HL-60 (cell line): Measurements from ENCODE around the gene GABRB1.

Source experiments
- DNase-seq, 2 experiments: peaks; one replicate each; pipeline ENCODE4 v3.0.0-alpha.2; 2010 to 2020; ENCODE audit warnings: low read depth in 1 of 2, low spot score in 1 of 2
- H3K27ac ChIP-seq: fragments of 250-450 bp; sonication (Bioruptor Pico); replicated peaks from 2 replicates; pipeline ENCODE4 v1.5.1; 2020; ENCODE audit warnings: mild to moderate bottlenecking, moderate library complexity
- H3K27me3 ChIP-seq: fragments of 250-450 bp; sonication (Bioruptor Pico); 2 replicates; pipeline ENCODE4 v1.5.1; 2021; ENCODE audit warnings: mild to moderate bottlenecking, moderate library complexity; ENCODE audit not compliant: insufficient read depth, poor library complexity, severe bottlenecking
- H3K4me3 ChIP-seq: replicated peaks from 2 replicates; pipeline ENCODE4 v1.5.1; 2011; ENCODE audit warnings: mild to moderate bottlenecking, control low read depth, low read length; ENCODE audit not compliant: insufficient read depth
- GABPA ChIP-seq: IDR thresholded peaks from 2 replicates; pipeline ENCODE4 v1.6.1; 2012; ENCODE audit warnings: low read depth
- POLR2AphosphoS5 ChIP-seq: IDR thresholded peaks from 2 replicates; pipeline ENCODE4 v1.6.1; 2012; ENCODE audit warnings: low read depth
- SPI1 ChIP-seq: IDR thresholded peaks from 2 replicates; pipeline ENCODE4 v1.6.1; 2012; ENCODE audit warnings: low read depth, mild to moderate bottlenecking, borderline replicate concordance
- TF ChIP-seq, protein P1 (sequence below): IDR thresholded peaks from 2 replicates; pipeline ENCODE4 v1.6.1; 2012; ENCODE audit warnings: low read depth; ENCODE audit not compliant: insufficient replicate concordance
- TF ChIP-seq, protein P2 (sequence below): IDR thresholded peaks from one replicate; pipeline ENCODE4 v1.5.1; 2011; ENCODE audit warnings: low read length, control low read depth, inconsistent platforms; ENCODE audit not compliant: insufficient read depth

GABRB1 gene

DNA sequence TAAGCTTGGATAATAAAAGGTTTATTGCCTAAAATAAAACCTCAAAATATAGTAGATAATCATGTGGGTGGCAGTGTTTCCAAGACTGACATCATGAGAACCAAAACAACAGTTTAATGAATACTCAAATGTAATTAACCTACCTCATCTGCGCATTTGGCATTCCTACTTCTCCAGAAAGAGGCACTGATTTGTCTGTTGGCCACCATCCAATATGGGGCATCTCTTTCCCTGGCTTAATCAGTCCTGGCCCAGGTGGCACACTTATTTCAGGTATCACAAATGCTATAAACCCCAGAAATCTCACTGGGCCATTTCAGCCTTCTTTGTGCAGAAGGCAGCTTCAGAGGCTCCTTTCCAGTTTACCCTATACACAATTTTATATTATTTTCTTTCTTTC, 239.9 kb downstream of the GABRB1 start:
- TF ChIP-seq, protein P1, sequence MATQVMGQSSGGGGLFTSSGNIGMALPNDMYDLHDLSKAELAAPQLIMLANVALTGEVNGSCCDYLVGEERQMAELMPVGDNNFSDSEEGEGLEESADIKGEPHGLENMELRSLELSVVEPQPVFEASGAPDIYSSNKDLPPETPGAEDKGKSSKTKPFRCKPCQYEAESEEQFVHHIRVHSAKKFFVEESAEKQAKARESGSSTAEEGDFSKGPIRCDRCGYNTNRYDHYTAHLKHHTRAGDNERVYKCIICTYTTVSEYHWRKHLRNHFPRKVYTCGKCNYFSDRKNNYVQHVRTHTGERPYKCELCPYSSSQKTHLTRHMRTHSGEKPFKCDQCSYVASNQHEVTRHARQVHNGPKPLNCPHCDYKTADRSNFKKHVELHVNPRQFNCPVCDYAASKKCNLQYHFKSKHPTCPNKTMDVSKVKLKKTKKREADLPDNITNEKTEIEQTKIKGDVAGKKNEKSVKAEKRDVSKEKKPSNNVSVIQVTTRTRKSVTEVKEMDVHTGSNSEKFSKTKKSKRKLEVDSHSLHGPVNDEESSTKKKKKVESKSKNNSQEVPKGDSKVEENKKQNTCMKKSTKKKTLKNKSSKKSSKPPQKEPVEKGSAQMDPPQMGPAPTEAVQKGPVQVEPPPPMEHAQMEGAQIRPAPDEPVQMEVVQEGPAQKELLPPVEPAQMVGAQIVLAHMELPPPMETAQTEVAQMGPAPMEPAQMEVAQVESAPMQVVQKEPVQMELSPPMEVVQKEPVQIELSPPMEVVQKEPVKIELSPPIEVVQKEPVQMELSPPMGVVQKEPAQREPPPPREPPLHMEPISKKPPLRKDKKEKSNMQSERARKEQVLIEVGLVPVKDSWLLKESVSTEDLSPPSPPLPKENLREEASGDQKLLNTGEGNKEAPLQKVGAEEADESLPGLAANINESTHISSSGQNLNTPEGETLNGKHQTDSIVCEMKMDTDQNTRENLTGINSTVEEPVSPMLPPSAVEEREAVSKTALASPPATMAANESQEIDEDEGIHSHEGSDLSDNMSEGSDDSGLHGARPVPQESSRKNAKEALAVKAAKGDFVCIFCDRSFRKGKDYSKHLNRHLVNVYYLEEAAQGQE: no peak
- TF ChIP-seq GABPA: no peak
- Histone ChIP-seq H3K27ac (no peak overlapping the region), H3K27me3 (no peaks in the 10 kb centered on the region), H3K4me3 (no peak overlapping the region)
- no peak for DNase-seq

GRCh38 chr4:47274901-47275300, 243.5 kb downstream of the GABRB1 start:
- Histone ChIP-seq H3K27me3 (no peaks in the 10 kb centered on the region), H3K4me3 (no peak overlapping the region), H3K27ac (no peak overlapping the region)
- DNase-seq: no peak
- TF ChIP-seq GABPA (no peak), POLR2AphosphoS5 (no peak), SPI1 (no peak)
- TF ChIP-seq, protein P1: no peak
- TF ChIP-seq, protein P2, sequence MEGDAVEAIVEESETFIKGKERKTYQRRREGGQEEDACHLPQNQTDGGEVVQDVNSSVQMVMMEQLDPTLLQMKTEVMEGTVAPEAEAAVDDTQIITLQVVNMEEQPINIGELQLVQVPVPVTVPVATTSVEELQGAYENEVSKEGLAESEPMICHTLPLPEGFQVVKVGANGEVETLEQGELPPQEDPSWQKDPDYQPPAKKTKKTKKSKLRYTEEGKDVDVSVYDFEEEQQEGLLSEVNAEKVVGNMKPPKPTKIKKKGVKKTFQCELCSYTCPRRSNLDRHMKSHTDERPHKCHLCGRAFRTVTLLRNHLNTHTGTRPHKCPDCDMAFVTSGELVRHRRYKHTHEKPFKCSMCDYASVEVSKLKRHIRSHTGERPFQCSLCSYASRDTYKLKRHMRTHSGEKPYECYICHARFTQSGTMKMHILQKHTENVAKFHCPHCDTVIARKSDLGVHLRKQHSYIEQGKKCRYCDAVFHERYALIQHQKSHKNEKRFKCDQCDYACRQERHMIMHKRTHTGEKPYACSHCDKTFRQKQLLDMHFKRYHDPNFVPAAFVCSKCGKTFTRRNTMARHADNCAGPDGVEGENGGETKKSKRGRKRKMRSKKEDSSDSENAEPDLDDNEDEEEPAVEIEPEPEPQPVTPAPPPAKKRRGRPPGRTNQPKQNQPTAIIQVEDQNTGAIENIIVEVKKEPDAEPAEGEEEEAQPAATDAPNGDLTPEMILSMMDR: no peak

- TF ChIP-seq, protein P1: no peak
- TF ChIP-seq GABPA (no peak), POLR2AphosphoS5 (no peak)
- no peak overlapping the region for H3K4me3 ChIP-seq
- no peaks in the 10 kb centered on the region for H3K27me3 ChIP-seq
- H3K27ac ChIP-seq: no peak overlapping the region
- no peak for DNase-seq
Observed at GRCh38 chr4:47275595-47275994, 244.2 kb downstream of the GABRB1 start.

- Histone ChIP-seq H3K27ac (no peak overlapping the region), H3K4me3 (no peak overlapping the region), H3K27me3 (no peaks in the 10 kb centered on the region)
- no peak for TF ChIP-seq SPI1
- TF ChIP-seq GABPA: no peak
- no peak for TF ChIP-seq POLR2AphosphoS5
- TF ChIP-seq, protein P2: no peak
- TF ChIP-seq, protein P1: no peak
- DNase-seq: peak in 1 of 2 experiments; percentile 6
Observed at GRCh38 chr4:47278631-47279030, 247.3 kb downstream of the GABRB1 start.
